Daoy (cell line): ENCODE measurements around the gene UGT1A9. TPM values are rescaled to one million over a fixed set of nuclear protein-coding genes. Genes with fewer than 3 reads are reported as not detected.
"Not testable (repeated sequence)": the region's sequence is repeated elsewhere in the genome, so short reads cannot be mapped to it uniquely, and the experiment has no call there.

Source experiments
- DNase-seq: peaks from one replicate; pipeline ENCODE4 v3.0.0-alpha.2; 2015; ENCODE audit warnings: low read depth
- total RNA-seq: library from RNA; depleted of rRNA; stranded (reverse); fragments of >200 nt; shearing (Covaris generic); gene quantifications from 2 replicates; pipeline ENCODE4 v1.2.3, GENCODE V29; 2014; rRNA removed

UGT1A9 gene
- 0.24 and 1.0 TPM in 2 replicates for total RNA-seq

GRCh38 chr2:233671290-233672161 is at the start of gene UGT1A9:
UGT1A9 (plus strand) TSS chr2:233671898; CDS start chr2:233671935, 37 bp downstream.
- DNase-seq = no peak

DNA sequence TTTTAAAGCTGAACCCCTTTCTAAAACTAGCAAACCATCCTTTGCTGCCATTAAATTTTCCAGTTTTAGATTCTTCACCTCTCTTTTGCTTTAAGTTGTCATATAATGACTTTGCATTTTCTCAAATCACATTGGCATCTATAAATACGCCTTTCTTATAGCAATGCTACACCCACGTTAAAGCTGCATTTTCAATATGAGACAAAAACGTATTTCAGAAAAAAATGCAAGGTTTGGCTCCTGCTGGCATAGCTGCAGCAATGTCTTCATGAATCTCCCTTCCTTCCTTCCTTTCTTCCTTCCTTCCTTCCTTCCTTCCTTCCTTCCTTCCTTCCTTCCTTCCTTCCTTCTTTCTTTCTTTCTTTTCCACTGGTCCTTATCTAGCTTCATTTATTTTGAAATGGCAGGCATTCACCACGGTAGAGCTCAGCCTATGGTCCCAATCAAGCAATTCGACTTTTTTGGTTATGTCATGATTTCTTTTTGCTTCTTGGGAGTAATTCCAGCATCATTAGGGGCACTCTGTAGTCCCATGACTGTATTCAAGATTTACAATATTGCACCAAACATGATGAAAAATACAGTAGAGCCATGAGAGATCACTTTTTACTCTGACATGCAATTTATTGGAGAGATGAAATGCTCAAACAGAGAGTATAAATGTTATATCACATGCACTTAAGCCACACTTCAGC is 44.2 kb upstream of the UGT1A9 start:
- no peak for DNase-seq

DNA sequence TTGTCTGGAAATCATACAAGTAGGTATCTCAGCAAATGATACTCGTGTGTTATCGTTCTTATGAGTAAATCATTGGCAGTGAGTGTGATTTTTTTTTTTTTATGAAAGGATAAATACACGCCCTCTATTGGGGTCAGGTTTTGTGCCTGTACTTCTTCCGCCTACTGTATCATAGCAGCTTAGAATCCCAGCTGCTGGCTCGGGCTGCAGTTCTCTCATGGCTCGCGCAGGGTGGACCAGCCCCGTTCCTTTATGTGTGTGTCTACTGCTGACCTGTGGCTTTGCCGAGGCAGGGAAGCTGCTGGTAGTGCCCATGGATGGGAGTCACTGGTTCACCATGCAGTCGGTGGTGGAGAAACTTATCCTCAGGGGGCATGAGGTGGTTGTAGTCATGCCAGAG is 35.4 kb upstream of the UGT1A9 start, which contains the start of gene UGT1A10:
Gene UGT1A10 (plus strand): TSS at position 143 of the 400 bp plus-strand sequence. CDS start 75 bp downstream, at position 218.
- not testable (repeated sequence) for DNase-seq

DNA sequence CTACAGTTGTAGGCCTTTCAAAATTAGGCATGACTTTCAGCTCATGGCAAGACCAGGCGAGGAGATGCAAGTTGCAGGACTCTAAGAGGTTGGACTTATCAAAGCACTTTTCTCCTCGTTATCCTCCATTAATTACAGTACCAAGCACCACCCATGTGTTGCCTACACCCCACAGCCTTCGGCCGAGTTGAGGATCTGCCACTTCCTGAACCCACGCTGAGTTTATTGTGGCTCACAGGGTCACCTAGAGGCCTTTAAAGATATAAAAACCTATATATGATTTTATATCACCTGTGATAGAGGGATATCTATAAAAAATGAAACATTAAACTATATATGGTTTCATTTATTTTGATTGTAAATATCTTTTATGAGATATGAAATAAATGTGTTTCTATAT is 32.9 kb upstream of the UGT1A9 start:
- DNase-seq = peak; percentile 18

GRCh38 chr2:233639860-233640259 is 31.8 kb upstream of the UGT1A9 start:
- no peak for DNase-seq

- no peak for DNase-seq
Measured at GRCh38 chr2:233643128-233643527, 28.6 kb upstream of the UGT1A9 start.

DNA sequence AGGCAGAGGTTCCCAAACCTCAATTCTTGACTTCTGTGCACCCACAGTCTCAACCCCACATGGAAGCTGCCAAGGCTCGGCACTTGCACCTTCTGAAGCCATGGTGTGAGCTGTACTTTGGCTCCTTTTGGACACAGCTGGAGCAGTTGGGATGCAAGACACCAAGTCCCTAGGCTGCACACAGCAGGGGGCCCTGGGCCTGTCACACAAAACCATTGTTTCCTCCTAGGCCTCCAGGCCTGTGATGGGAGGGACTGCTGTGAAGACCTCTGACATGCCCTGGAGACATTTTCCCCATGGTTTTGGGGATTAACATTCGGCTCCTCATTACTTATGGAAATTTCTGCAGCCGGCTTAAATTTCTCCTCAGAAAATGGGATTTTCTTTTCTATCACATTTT is 25.7 kb upstream of the UGT1A9 start:
- not testable (repeated sequence) for DNase-seq

DNA sequence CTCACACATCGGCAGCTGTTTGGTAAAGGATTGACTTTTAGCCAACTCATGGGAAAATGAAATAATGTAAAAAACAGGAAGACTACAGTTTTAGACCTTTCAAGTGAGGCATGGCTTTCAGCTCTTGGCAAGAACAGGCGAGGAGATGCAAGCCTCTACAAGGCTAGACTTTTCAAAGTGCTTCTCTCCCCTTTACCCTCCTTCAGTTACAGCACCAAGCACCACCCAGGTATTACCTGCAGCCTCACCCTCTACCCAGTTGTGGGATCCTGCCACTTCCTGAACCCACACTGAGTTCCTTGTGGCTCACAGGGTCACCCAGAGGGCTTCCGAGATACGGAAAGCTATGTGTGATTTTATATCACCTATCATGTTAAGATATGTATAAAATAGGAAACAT is 20.7 kb upstream of the UGT1A9 start:
- no peak for DNase-seq

GRCh38 chr2:233651430-233651829 is 20.3 kb upstream of the UGT1A9 start:
- no peak for DNase-seq

GRCh38 chr2:233654501-233654900 is 17.2 kb upstream of the UGT1A9 start:
- DNase-seq = no peak

- no peak for DNase-seq
Measured at GRCh38 chr2:233655043-233655442, 16.7 kb upstream of the UGT1A9 start.

GRCh38 chr2:233655943-233656342 is 15.8 kb upstream of the UGT1A9 start:
- not testable (repeated sequence) for DNase-seq

GRCh38 chr2:233656443-233656842 is 15.3 kb upstream of the UGT1A9 start:
- DNase-seq = no peak

GRCh38 chr2:233658610-233659009 is 13.1 kb upstream of the UGT1A9 start:
- no peak for DNase-seq

DNA sequence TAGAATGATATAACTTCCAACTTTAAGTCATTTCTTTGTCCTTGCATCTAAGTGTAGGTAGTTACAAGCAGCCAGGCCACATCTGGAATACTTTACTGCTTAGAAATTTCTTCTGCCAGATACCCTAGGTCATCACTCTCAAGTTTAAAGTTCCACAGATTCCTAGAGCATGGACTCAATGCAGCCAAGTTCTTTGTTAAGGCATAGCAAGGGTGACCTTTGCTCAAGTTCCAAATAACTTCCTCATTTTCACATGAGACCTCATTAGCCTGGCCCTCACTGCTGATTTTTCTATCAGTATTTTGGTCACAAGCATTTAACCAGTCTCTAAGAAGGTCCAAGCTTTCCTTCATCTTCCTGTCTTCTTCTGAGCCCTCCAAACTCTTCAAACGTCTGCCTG is 7.8 kb upstream of the UGT1A9 start:
- DNase-seq = no peak

DNA sequence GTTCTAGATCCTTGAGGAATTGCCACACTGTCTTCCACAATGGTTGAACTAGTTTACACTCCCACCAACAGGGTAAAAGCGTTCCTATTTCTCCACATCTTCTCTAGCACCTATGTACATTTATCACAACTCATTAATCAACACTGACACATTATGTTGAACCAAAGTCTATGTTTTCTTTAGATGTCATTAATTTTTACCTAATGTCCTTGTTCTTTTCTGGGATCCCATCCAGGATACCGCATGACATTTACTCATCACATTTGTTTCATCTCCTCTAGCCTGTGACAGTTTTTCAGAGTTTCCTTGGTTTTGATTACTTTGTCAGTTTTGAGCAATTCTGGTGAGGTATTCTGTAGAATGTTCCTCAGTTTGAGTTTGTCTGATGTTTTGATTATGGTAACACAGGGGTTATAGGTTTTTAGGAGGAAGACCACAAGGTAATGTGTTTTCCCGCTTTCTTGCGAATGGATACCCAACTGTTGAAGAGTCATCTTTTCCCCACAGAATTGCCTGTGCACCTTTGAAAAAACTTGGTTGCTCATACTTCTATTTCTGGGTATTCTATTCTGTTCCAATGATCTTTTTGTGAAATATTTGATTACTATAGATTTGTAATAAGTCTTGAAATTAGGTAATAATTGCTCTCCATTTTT is 3.0 kb upstream of the UGT1A9 start:
- DNase-seq = no peak

DNA sequence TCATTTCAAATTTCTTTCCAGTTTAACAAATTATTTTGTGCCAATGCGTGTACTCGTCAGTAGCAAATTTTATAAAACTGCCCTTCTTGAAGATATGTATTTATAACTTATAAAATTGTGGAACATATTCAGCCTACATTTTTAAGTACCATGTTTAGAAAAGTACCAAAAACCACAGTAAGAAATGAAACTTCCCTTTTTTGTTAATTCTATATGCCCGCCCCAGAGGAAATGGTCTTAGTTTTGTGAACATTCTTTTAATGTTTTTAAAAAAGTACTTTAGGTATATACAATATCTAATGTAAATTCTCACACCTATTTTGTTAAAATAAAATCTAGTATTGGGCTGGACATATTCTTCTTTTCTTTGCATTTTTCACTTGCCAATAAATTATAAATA is 1.2 kb downstream of the UGT1A9 start:
- no peak for DNase-seq

GRCh38 chr2:233673896-233674295 is 2.2 kb downstream of the UGT1A9 start:
- DNase-seq = no peak

DNA sequence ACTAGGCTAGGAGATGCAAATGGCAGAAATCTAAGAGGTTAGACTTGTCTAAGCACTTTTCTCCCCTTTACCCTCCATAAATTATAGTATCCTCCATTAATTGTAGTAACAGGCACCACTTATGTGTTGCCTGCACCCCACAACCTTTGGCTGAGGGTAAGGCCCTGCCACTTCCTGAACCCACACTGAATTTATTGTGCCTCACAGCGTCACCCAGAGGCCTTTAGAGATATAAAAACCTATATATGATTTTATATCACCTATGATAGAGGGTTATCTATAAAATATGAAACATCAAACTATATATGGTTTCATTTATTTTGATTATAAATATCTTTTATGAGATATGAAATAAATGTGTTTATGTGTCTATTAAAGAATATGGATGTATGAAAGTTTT is 2.6 kb downstream of the UGT1A9 start:
- no peak for DNase-seq

GRCh38 chr2:233674995-233675394 is 3.3 kb downstream of the UGT1A9 start:
- no peak for DNase-seq

DNA sequence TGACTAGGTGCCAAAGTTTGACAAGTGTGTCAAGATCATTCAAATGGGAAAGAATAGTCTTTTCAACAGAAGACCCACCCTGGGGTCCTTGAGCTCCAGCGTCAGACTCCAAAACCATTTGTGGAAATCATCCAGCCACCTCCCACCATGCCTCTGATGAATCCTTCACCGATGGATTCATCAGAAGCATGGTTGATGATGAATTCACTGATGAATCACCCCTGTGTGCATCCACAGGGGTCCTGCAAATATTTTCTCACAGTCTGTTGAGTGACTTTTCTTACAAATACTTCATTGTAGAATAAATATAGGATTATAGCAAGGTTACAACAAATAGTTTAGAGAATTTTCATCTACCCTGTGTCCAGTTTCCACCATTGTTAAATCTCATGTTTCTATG is 4.3 kb downstream of the UGT1A9 start:
- DNase-seq = peak; percentile 70

DNA sequence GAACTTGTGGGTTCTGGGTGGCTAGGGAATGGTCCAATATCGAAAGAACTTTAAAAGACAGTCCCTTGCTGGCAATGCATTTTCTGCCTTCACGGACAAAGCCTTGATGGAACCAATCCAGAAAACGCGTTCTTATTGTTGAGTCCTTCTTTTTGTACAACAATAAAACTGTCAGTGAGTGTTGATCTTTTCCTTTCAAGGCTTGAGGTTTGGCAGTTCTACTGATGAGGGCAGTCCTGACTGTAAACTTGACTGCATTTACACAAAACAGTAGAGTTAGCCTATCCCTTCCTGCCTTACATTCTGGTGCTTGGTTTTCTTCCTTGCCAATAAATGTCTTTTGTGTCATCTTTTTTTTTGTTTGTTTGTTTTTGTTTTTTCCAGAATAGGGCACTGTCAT is 7.5 kb downstream of the UGT1A9 start:
- no peak for DNase-seq
